Peyer's patch (tissue), 4 donors: ENCODE measurements around the gene ABCA7.

Source experiments
- POLR2A ChIP-seq, 2 donors: fragments of 450-650 bp; IDR thresholded peaks; one replicate each; pipeline ENCODE4 v1.5.1; 2017; ENCODE audit warnings: antibody characterized with exemption in 2 of 2, mild to moderate bottlenecking in 2 of 2, moderate library complexity in 2 of 2
- TF ChIP-seq, protein P1 (sequence below), 6 experiments: fragments of 450-650 bp in 4 of 6; fragments of 200-600 bp in 2 of 6; sonication (generic) in 1 of 6; IDR thresholded peaks; one replicate each; pipeline ENCODE4 v1.5.1; 2017 to 2019; ENCODE audit warnings: antibody characterized with exemption in 6 of 6, mild to moderate bottlenecking in 3 of 6, moderate library complexity in 1 of 6

DNA sequence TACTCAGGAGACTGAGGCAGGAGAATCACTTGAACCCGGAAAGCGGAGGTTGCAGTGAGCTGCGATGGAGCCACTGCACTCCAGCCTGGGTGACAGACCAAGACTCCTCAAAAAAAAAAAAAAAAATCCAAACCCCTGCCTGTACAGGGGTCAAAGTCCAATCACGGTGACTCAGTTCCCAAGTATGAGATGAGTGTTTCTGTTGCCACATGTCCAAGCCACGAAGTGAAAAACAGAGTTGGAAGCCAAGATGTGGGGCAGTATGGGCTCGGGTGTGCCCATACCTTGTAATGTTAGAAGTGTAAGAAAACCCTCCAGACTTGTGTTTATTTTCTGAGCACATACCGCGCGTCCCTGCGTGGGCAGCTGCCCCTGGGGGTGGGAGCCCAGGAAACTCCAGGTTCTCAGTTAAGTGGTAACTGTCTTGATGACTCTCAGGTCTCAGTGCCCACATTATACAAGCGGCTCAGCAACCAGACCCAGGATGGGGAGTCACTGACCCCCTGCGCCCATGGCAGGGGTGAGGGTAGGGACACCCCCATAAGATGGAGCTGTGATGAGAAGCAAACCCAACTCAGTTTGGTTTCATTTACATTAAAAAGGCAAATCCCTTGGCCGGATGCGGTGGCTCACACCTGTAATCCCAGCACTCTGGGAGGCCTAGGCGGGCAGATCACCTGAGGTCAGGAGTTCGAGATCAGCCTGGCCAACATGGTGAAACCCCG, 62.7 kb downstream of the ABCA7 start:
- TF ChIP-seq, protein P1, sequence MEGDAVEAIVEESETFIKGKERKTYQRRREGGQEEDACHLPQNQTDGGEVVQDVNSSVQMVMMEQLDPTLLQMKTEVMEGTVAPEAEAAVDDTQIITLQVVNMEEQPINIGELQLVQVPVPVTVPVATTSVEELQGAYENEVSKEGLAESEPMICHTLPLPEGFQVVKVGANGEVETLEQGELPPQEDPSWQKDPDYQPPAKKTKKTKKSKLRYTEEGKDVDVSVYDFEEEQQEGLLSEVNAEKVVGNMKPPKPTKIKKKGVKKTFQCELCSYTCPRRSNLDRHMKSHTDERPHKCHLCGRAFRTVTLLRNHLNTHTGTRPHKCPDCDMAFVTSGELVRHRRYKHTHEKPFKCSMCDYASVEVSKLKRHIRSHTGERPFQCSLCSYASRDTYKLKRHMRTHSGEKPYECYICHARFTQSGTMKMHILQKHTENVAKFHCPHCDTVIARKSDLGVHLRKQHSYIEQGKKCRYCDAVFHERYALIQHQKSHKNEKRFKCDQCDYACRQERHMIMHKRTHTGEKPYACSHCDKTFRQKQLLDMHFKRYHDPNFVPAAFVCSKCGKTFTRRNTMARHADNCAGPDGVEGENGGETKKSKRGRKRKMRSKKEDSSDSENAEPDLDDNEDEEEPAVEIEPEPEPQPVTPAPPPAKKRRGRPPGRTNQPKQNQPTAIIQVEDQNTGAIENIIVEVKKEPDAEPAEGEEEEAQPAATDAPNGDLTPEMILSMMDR (IDR thresholded peaks at IDR 0.05), result no peak
- TF ChIP-seq POLR2A (IDR thresholded peaks at IDR 0.05), result peak in 1 of 2 donors; percentile 30
